ENCODE measurements around the gene LCP2.
"Not testable (repeated sequence)": the region's sequence is repeated elsewhere in the genome, so short reads cannot be mapped to it uniquely, and the experiment has no call there.

The LCP2 gene

DNA sequence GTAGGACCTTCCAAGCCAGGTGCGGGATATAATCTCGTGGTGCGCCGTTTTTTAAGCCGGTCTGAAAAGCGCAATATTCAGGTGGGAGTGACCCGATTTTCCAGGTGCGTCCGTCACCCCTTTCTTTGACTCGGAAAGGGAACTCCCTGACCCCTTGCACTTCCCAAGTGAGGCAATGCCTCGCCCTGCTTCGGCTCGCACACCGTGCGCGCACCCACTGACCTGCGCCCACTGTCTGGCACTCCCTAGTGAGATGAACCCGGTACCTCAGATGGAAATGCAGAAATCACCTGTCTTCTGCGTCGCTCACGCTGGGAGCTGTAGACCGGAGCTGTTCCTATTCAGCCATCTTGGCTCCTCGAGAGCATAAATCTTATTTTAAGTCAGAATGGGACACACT, 52.1 kb downstream of the LCP2 start:
- not testable (repeated sequence) for H3K27ac ChIP-seq (ENCODE audit: low read depth, low read length); H3K9ac ChIP-seq (ENCODE audit: low read length); H3K27me3 ChIP-seq (ENCODE audit: control insufficient read depth, insufficient read depth, low read length); H3K36me3 ChIP-seq (ENCODE audit: control insufficient read depth, insufficient read depth, low read length); H3K9me3 ChIP-seq (ENCODE audit: control insufficient read depth, insufficient read depth, low read depth, low read length)
- H3K4me3 ChIP-seq (ENCODE audit: low read depth, low read length): peak overlapping the region; percentile 34; the same call in 1 of the 2 replicates
- H3K4me1 ChIP-seq (ENCODE audit: control insufficient read depth, insufficient read depth, low read length): peaks cover 11% of the 10 kb centered on the region

DNA sequence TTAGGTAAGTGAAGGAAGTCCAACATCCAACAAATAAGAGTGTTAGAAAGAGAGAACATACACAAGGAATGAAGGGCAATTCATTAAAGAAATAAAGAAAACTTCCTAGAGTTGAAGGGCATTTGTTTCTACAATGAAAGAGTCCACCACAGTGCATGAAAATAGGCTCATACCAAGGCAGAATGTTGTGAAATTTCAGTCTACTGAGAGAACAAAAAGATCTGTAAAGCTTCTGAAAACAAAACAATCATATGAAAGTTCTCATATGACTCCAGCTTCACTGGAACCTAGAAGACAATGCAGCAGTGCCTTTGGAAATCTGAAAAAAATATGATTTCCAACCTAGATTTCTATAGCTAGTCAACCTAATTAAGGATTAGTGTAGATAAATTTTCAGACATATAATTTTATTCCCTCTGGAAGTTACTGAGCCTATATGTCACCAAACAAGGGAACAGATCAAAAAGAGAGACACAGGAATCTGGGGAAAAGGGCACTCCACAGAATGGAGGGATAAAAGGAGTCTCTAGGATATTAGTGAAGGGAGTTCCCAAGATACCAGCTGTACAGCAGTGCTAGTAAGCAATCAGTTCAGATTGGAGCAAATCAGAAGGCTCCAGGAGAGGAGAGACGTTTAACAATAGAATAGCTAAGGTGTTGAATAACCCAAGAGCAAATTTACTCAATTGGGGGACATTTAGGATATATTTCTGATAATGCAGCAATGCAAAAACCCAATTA, 59.0 kb downstream of the LCP2 start:
- Histone ChIP-seq H3K27me3 (ENCODE audit: control insufficient read depth, insufficient read depth, low read length) (no peaks in the 10 kb centered on the region), H3K4me3 (ENCODE audit: low read depth, low read length) (no peak overlapping the region), H3K27ac (ENCODE audit: low read depth, low read length) (no peak overlapping the region), H3K9ac (ENCODE audit: low read length) (no peak overlapping the region), H3K9me3 (ENCODE audit: control insufficient read depth, insufficient read depth, low read depth, low read length) (no peaks in the 10 kb centered on the region), H3K36me3 (ENCODE audit: control insufficient read depth, insufficient read depth, low read length) (no peaks in the 10 kb centered on the region), H3K4me1 (ENCODE audit: control insufficient read depth, insufficient read depth, low read length) (no peaks in the 10 kb centered on the region)

- Histone ChIP-seq H3K27ac (ENCODE audit: low read depth, low read length) (no peak overlapping the region), H3K36me3 (ENCODE audit: control insufficient read depth, insufficient read depth, low read length) (no peaks in the 10 kb centered on the region), H3K4me1 (ENCODE audit: control insufficient read depth, insufficient read depth, low read length) (no peaks in the 10 kb centered on the region), H3K9ac (ENCODE audit: low read length) (no peak overlapping the region), H3K4me3 (ENCODE audit: low read depth, low read length) (no peak overlapping the region), H3K27me3 (ENCODE audit: control insufficient read depth, insufficient read depth, low read length) (no peaks in the 10 kb centered on the region), H3K9me3 (ENCODE audit: control insufficient read depth, insufficient read depth, low read depth, low read length) (no peaks in the 10 kb centered on the region)
Observed at GRCh38 chr5:170235876-170236864, 61.4 kb downstream of the LCP2 start.

DNA sequence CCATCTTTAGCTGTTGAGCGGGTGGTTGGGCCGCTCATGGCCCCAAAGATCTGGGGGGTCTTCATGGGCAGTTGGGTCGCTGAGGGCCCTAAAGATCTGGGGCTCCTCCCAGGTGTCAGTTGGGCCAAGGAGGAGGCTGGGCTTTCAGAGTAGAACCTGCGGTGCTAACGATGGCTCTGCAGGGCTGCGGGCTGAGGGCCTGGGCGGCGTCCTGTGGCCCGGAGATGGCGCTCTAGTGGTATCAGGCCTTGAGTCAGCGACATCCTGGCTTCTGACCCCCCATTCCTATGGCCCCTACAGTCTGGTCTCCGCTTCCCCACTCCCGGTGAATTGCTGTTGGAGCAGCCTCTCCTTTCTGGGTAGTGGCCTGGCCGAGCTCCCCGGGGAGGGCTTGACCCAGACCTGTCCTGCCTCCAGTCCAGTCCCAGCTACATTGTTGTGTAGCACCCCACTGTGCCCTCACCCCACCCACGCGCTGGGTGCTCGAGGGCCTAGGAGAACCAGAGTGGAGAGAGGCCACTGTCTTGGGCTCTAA, 64.2 kb downstream of the LCP2 start:
- no peak overlapping the region for H3K9ac ChIP-seq (ENCODE audit: low read length)
- H3K36me3 ChIP-seq (ENCODE audit: control insufficient read depth, insufficient read depth, low read length): no peaks in the 10 kb centered on the region
- no peaks in the 10 kb centered on the region for H3K27me3 ChIP-seq (ENCODE audit: control insufficient read depth, insufficient read depth, low read length)
- H3K27ac ChIP-seq (ENCODE audit: low read depth, low read length): no peak overlapping the region
- no peaks in the 10 kb centered on the region for H3K4me1 ChIP-seq (ENCODE audit: control insufficient read depth, insufficient read depth, low read length)
- H3K4me3 ChIP-seq (ENCODE audit: low read depth, low read length): no peak overlapping the region
- H3K9me3 ChIP-seq (ENCODE audit: control insufficient read depth, insufficient read depth, low read depth, low read length): no peaks in the 10 kb centered on the region

- no peaks in the 10 kb centered on the region for H3K9me3 ChIP-seq (ENCODE audit: control insufficient read depth, insufficient read depth, low read depth, low read length)
- H3K4me1 ChIP-seq (ENCODE audit: control insufficient read depth, insufficient read depth, low read length): no peaks in the 10 kb centered on the region
- no peak within 1 kb of the TSS for H3K27ac ChIP-seq (ENCODE audit: low read depth, low read length)
- H3K27me3 ChIP-seq (ENCODE audit: control insufficient read depth, insufficient read depth, low read length): no peaks in the 10 kb centered on the region
- no peaks in the 10 kb centered on the region for H3K36me3 ChIP-seq (ENCODE audit: control insufficient read depth, insufficient read depth, low read length)
- H3K9ac ChIP-seq (ENCODE audit: low read length): no peak within 1 kb of the TSS
- no peak within 1 kb of the TSS for H3K4me3 ChIP-seq (ENCODE audit: low read depth, low read length)
Observed at GRCh38 chr5:170232786-170233185, 64.8 kb downstream of the LCP2 start, which contains the start of gene C5orf58. Gene C5orf58 (plus strand): TSS chr5:170232985. CDS start chr5:170234977, 1,992 bp downstream.

DNA sequence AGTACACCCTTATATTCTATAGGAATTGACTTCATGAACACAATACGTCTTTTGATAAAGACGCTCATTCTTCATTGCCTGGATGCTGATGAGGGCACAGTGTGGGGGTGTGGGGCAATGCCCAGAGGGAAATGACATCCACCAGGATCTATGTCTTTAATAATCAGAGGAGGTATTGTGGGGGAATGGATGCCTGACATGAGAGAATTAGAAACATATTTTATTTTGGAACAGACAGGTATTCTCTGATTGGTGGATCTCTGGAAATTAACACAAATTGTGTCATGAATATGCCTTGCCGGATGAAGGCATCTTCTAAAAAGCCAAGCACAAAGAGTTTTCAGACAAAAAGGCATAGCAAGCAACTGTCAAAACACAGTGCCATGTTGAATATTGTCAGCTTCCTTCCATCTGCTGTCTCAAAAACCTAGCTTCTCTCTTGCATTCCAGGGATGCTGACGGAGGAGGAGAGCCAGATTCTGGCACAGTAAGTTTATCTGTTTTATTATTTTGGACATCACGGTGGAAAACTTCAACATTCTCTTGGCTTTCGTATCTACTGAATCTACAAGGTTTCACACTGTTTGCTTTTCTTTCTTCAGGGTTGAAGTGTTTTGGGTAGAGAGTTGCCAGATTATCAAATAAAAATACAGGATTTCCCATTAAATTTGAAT, 68.7 kb downstream of the LCP2 start:
- H3K27ac ChIP-seq (ENCODE audit: low read depth, low read length): no peak overlapping the region
- H3K4me3 ChIP-seq (ENCODE audit: low read depth, low read length): no peak overlapping the region
- H3K36me3 ChIP-seq (ENCODE audit: control insufficient read depth, insufficient read depth, low read length): no peaks in the 10 kb centered on the region
- no peak overlapping the region for H3K9ac ChIP-seq (ENCODE audit: low read length)
- no peaks in the 10 kb centered on the region for H3K9me3 ChIP-seq (ENCODE audit: control insufficient read depth, insufficient read depth, low read depth, low read length)
- peaks cover 15% of the 10 kb centered on the region for H3K4me1 ChIP-seq (ENCODE audit: control insufficient read depth, insufficient read depth, low read length)
- no peaks in the 10 kb centered on the region for H3K27me3 ChIP-seq (ENCODE audit: control insufficient read depth, insufficient read depth, low read length)

- Histone ChIP-seq H3K9me3 (ENCODE audit: control insufficient read depth, insufficient read depth, low read depth, low read length) (no peaks in the 10 kb centered on the region), H3K4me3 (ENCODE audit: low read depth, low read length) (no peak overlapping the region), H3K9ac (ENCODE audit: low read length) (no peak overlapping the region), H3K27me3 (ENCODE audit: control insufficient read depth, insufficient read depth, low read length) (no peaks in the 10 kb centered on the region), H3K4me1 (ENCODE audit: control insufficient read depth, insufficient read depth, low read length) (peaks cover 22% of the 10 kb centered on the region), H3K27ac (ENCODE audit: low read depth, low read length) (no peak overlapping the region), H3K36me3 (ENCODE audit: control insufficient read depth, insufficient read depth, low read length) (no peaks in the 10 kb centered on the region)
Observed at GRCh38 chr5:170226661-170227060, 70.9 kb downstream of the LCP2 start.

GRCh38 chr5:170226129-170226615, 71.4 kb downstream of the LCP2 start:
- Histone ChIP-seq H3K9ac (ENCODE audit: low read length) (no peak overlapping the region), H3K27me3 (ENCODE audit: control insufficient read depth, insufficient read depth, low read length) (no peaks in the 10 kb centered on the region), H3K27ac (ENCODE audit: low read depth, low read length) (no peak overlapping the region), H3K4me1 (ENCODE audit: control insufficient read depth, insufficient read depth, low read length) (peaks cover 26% of the 10 kb centered on the region), H3K36me3 (ENCODE audit: control insufficient read depth, insufficient read depth, low read length) (no peaks in the 10 kb centered on the region), H3K9me3 (ENCODE audit: control insufficient read depth, insufficient read depth, low read depth, low read length) (no peaks in the 10 kb centered on the region), H3K4me3 (ENCODE audit: low read depth, low read length) (no peak overlapping the region)

- H3K4me3 ChIP-seq (ENCODE audit: low read depth, low read length): no peak overlapping the region
- H3K9me3 ChIP-seq (ENCODE audit: control insufficient read depth, insufficient read depth, low read depth, low read length): no peaks in the 10 kb centered on the region
- no peak overlapping the region for H3K9ac ChIP-seq (ENCODE audit: low read length)
- H3K27ac ChIP-seq (ENCODE audit: low read depth, low read length): no peak overlapping the region
- H3K36me3 ChIP-seq (ENCODE audit: control insufficient read depth, insufficient read depth, low read length): no peaks in the 10 kb centered on the region
- no peaks in the 10 kb centered on the region for H3K27me3 ChIP-seq (ENCODE audit: control insufficient read depth, insufficient read depth, low read length)
- peaks cover 33% of the 10 kb centered on the region for H3K4me1 ChIP-seq (ENCODE audit: control insufficient read depth, insufficient read depth, low read length)
Observed at GRCh38 chr5:170225326-170226128, 72.0 kb downstream of the LCP2 start.

DNA sequence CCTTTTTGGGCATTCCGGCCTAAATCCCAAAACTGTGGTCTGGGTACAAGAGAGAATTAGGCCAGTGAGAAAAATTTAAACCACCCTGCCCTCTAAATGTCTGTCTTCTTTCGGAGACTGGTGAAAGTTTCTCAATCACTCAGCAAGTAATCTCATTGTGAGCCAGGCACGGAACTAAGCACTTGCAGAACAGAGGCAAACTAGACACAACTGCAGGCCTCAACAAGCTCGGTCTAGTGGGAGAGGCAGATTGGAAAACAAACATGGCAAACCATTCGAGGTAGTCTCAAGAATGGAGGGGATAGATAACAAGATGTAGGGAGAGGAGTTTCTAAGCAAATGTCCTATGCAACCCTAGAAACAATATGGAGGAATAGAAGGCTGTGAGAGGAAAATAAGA, 73.7 kb downstream of the LCP2 start:
- Histone ChIP-seq H3K9me3 (ENCODE audit: control insufficient read depth, insufficient read depth, low read depth, low read length) (no peaks in the 10 kb centered on the region), H3K4me1 (ENCODE audit: control insufficient read depth, insufficient read depth, low read length) (peaks cover 46% of the 10 kb centered on the region), H3K9ac (ENCODE audit: low read length) (no peak overlapping the region), H3K36me3 (ENCODE audit: control insufficient read depth, insufficient read depth, low read length) (no peaks in the 10 kb centered on the region), H3K27ac (ENCODE audit: low read depth, low read length) (no peak overlapping the region), H3K27me3 (ENCODE audit: control insufficient read depth, insufficient read depth, low read length) (no peaks in the 10 kb centered on the region), H3K4me3 (ENCODE audit: low read depth, low read length) (no peak overlapping the region)
